Measurements from ENCODE around the gene SFI1. TPM values are rescaled to one million over a fixed set of nuclear protein-coding genes. Genes with fewer than 3 reads are reported as not detected.
"Not testable (repeated sequence)": the region's sequence is repeated elsewhere in the genome, so short reads cannot be mapped to it uniquely, and the experiment has no call there.

SFI1 gene
- total RNA-seq, 2 donors from 2014 or later: 42.0 to 52.6 TPM

DNA sequence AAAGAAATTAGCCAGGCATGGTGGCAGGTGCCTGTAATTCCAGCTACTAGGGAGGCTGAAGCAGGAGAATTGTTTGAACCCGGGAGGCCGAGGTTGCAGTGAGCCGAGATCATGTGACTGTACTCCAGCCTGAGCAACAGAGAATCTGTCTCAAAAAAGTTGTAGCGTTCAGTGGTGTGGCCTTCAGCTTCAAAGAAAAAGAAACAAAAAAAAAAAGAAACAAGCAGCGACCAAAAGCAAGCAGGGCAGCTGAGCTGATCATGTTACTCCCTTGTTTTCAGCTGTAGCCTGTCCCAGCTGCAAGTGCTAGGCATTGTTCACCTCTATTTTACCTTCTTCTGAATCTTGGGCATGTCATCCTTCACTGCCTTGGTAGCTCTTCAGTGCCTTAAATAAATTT, 37.0 kb downstream of the SFI1 start:
- Histone ChIP-seq H3K27ac (ENCODE audit: low read depth, low read length) (no peak overlapping the region), H3K27me3 (ENCODE audit: control insufficient read depth, insufficient read depth, low read length, poor library complexity, severe bottlenecking) (no peaks in the 10 kb centered on the region), H3K4me3 (ENCODE audit: low read length) (no peak overlapping the region), H3K9me3 (ENCODE audit: control insufficient read depth, low read length) (no peaks in the 10 kb centered on the region), H3K9ac (ENCODE audit: extremely low read depth, low read length, poor library complexity, severe bottlenecking) (no peak overlapping the region), H3K36me3 (ENCODE audit: control insufficient read depth, insufficient read depth, low read length) (no peaks in the 10 kb centered on the region), H3K4me1 (ENCODE audit: control insufficient read depth, insufficient read depth, low read length) (no peaks in the 10 kb centered on the region)
- Mint-ChIP-seq H3K27ac (peak overlapping the region; percentile 5), H3K36me3 (ENCODE audit: low read depth) (peaks cover 6% of the 10 kb centered on the region), H3K4me3 (no peak overlapping the region), H3K9me3 (no peaks in the 10 kb centered on the region), H3K4me1 (peaks cover 3% of the 10 kb centered on the region), H3K27me3 (ENCODE audit: insufficient read depth) (no peaks in the 10 kb centered on the region)
- TF ChIP-seq CTCF (conservative IDR thresholded peaks at IDR 0.05): no peak
- 87 to 92% methylated on average over 5 of the region's 5 CpGs for WGBS, 2 experiments (ENCODE audit: insufficient coverage in 1 of 2, insufficient read length in 1 of 2)
- DNase-seq: no peak

DNA sequence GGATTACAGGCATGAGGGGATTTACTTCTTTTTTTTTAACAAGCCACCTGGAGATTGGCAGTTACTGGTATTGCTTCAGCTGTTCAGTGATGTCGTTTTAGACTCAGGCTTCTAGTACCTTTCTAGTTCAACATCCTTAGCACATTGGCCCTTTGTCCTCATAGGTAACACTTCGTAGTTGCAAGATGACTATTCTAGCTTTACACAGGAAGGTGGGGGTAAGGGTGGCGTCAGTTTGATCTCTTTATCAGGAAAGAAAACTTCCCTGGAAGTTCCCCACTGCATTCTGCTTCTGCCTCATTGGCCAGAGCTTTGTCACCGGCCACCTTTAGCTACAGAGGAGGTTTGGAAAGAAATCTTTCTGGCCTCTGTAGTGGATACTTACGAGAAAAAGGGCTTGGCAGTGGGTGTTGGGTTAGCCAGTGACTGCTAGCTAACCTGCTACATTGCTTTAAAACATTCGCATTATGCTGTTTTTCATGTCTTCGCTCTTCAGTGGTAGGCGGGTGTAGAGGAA, 40.7 kb downstream of the SFI1 start:
- Mint-ChIP-seq H3K9me3 (no peaks in the 10 kb centered on the region), H3K36me3 (ENCODE audit: low read depth) (peaks cover 4% of the 10 kb centered on the region), H3K27me3 (ENCODE audit: insufficient read depth) (no peaks in the 10 kb centered on the region), H3K4me1 (peaks cover 3% of the 10 kb centered on the region), H3K27ac (peak overlapping the region; percentile 15), H3K4me3 (no peak overlapping the region)
- Histone ChIP-seq H3K27ac (ENCODE audit: low read depth, low read length) (no peak overlapping the region), H3K36me3 (ENCODE audit: control insufficient read depth, insufficient read depth, low read length) (no peaks in the 10 kb centered on the region), H3K4me3 (ENCODE audit: low read length) (no peak overlapping the region), H3K9me3 (ENCODE audit: control insufficient read depth, low read length) (no peaks in the 10 kb centered on the region), H3K4me1 (ENCODE audit: control insufficient read depth, insufficient read depth, low read length) (no peaks in the 10 kb centered on the region), H3K27me3 (ENCODE audit: control insufficient read depth, insufficient read depth, low read length, poor library complexity, severe bottlenecking) (no peaks in the 10 kb centered on the region), H3K9ac (ENCODE audit: extremely low read depth, low read length, poor library complexity, severe bottlenecking) (no peak overlapping the region)
- no peak for TF ChIP-seq CTCF (conservative IDR thresholded peaks at IDR 0.05)
- DNase-seq: no peak
- 88 to 98% methylated on average over 7 to 8 of the region's 8 CpGs for WGBS, 2 experiments (ENCODE audit: insufficient coverage in 1 of 2, insufficient read length in 1 of 2)

- Mint-ChIP-seq H3K4me3 (no peak overlapping the region), H3K27me3 (ENCODE audit: insufficient read depth) (no peaks in the 10 kb centered on the region), H3K9me3 (no peaks in the 10 kb centered on the region), H3K27ac (no peak overlapping the region), H3K36me3 (ENCODE audit: low read depth) (peaks cover 3% of the 10 kb centered on the region), H3K4me1 (peaks cover 3% of the 10 kb centered on the region)
- H3K36me3 ChIP-seq (ENCODE audit: control insufficient read depth, insufficient read depth, low read length): no peaks in the 10 kb centered on the region
- H3K9ac ChIP-seq (ENCODE audit: extremely low read depth, low read length, poor library complexity, severe bottlenecking): no peak overlapping the region
- 92 to 100% methylated on average over 5 of the region's 5 CpGs for WGBS, 2 experiments (ENCODE audit: insufficient coverage in 1 of 2, insufficient read length in 1 of 2)
- no peak for TF ChIP-seq CTCF (conservative IDR thresholded peaks at IDR 0.05)
- H3K9me3 ChIP-seq (ENCODE audit: control insufficient read depth, low read length): no peaks in the 10 kb centered on the region
- no peak for DNase-seq
- no peaks in the 10 kb centered on the region for H3K4me1 ChIP-seq (ENCODE audit: control insufficient read depth, insufficient read depth, low read length)
- H3K27me3 ChIP-seq (ENCODE audit: control insufficient read depth, insufficient read depth, low read length, poor library complexity, severe bottlenecking): no peaks in the 10 kb centered on the region
- no peak overlapping the region for H3K27ac ChIP-seq (ENCODE audit: low read depth, low read length)
- H3K4me3 ChIP-seq (ENCODE audit: low read length): no peak overlapping the region
These were observed 42.5 kb downstream of the SFI1 start for GRCh38 chr22:31538815-31539214.

GRCh38 chr22:31540166-31540565, 43.8 kb downstream of the SFI1 start:
- H3K27ac ChIP-seq (ENCODE audit: low read depth, low read length); H3K27me3 ChIP-seq (ENCODE audit: control insufficient read depth, insufficient read depth, low read length, poor library complexity, severe bottlenecking); H3K9me3 Mint-ChIP-seq; H3K36me3 Mint-ChIP-seq (ENCODE audit: low read depth); H3K4me1 ChIP-seq (ENCODE audit: control insufficient read depth, insufficient read depth, low read length); H3K4me1 Mint-ChIP-seq; H3K27me3 Mint-ChIP-seq (ENCODE audit: insufficient read depth); H3K36me3 ChIP-seq (ENCODE audit: control insufficient read depth, insufficient read depth, low read length); H3K4me3 Mint-ChIP-seq; H3K9ac ChIP-seq (ENCODE audit: extremely low read depth, low read length, poor library complexity, severe bottlenecking); H3K27ac Mint-ChIP-seq; H3K4me3 ChIP-seq (ENCODE audit: low read length); DNase-seq; H3K9me3 ChIP-seq (ENCODE audit: control insufficient read depth, low read length): not testable (repeated sequence)
- 95 to 98% methylated on average over 3 of the region's 4 CpGs for WGBS, 2 experiments (ENCODE audit: insufficient coverage in 1 of 2, insufficient read length in 1 of 2)
